GM18873 (cell line): ENCODE measurements around the gene ITIH5.

Experiments used
- ATAC-seq: cut with Tn5 transposase; IDR thresholded peaks from one replicate; pipeline ENCODE4 v1.9.1; 2021; ENCODE audit warnings: mild to moderate bottlenecking, moderate library complexity, moderate number of reproducible peaks; ENCODE audit not compliant: unreplicated experiment, low FRiP score

ITIH5 gene

GRCh38 chr10:7558036-7558435 is 108.7 kb downstream of the ITIH5 start:
- no peak for ATAC-seq

- no peak for ATAC-seq
These were observed 113.2 kb downstream of the ITIH5 start for GRCh38 chr10:7553531-7553930.

GRCh38 chr10:7551950-7552716 is 114.6 kb downstream of the ITIH5 start:
- ATAC-seq, result no peak

GRCh38 chr10:7551289-7551688 is 115.5 kb downstream of the ITIH5 start:
- no peak for ATAC-seq

GRCh38 chr10:7550013-7550412 is 116.8 kb downstream of the ITIH5 start:
- ATAC-seq, result no peak

GRCh38 chr10:7547829-7548228 is 118.9 kb downstream of the ITIH5 start:
- no peak for ATAC-seq

- ATAC-seq, result no peak
These were observed 119.6 kb downstream of the ITIH5 start for GRCh38 chr10:7547206-7547605.

- ATAC-seq, result no peak
These were observed 120.3 kb downstream of the ITIH5 start for GRCh38 chr10:7546385-7546967.

- ATAC-seq, result no peak
These were observed 121.0 kb downstream of the ITIH5 start for GRCh38 chr10:7545792-7546191.

GRCh38 chr10:7545261-7545660 is 121.5 kb downstream of the ITIH5 start:
- no peak for ATAC-seq

GRCh38 chr10:7544203-7544602 is 122.6 kb downstream of the ITIH5 start:
- no peak for ATAC-seq

GRCh38 chr10:7542189-7542914 is 124.4 kb downstream of the ITIH5 start:
- ATAC-seq, result no peak

- no peak for ATAC-seq
These were observed 125.4 kb downstream of the ITIH5 start for GRCh38 chr10:7541137-7542087.

- no peak for ATAC-seq
These were observed 127.7 kb downstream of the ITIH5 start for GRCh38 chr10:7538970-7539654.

- ATAC-seq, result no peak
These were observed 129.6 kb downstream of the ITIH5 start for GRCh38 chr10:7537126-7537525.

GRCh38 chr10:7534480-7534852 is 132.3 kb downstream of the ITIH5 start:
- ATAC-seq, result peak; percentile 73

- peak; percentile 23 for ATAC-seq
These were observed 132.9 kb downstream of the ITIH5 start for GRCh38 chr10:7533657-7534479.

GRCh38 chr10:7532723-7533498 is 133.9 kb downstream of the ITIH5 start:
- no peak for ATAC-seq
